ENCODE measurements around the gene PSMB3. TPM values are rescaled to one million over a fixed set of nuclear protein-coding genes. Genes with fewer than 3 reads are reported as not detected.

The PSMB3 gene
- total RNA-seq = 141 TPM
- long read RNA-seq, transcript PSMB3-211 (6 exons, 773 nt) = major isoform, 59 of 62 reads
- long read RNA-seq, partial matches to known transcripts = 2 of 62 reads
- long read RNA-seq, other reads (novel, unspliced or antisense) = 0 of 62 reads

DNA sequence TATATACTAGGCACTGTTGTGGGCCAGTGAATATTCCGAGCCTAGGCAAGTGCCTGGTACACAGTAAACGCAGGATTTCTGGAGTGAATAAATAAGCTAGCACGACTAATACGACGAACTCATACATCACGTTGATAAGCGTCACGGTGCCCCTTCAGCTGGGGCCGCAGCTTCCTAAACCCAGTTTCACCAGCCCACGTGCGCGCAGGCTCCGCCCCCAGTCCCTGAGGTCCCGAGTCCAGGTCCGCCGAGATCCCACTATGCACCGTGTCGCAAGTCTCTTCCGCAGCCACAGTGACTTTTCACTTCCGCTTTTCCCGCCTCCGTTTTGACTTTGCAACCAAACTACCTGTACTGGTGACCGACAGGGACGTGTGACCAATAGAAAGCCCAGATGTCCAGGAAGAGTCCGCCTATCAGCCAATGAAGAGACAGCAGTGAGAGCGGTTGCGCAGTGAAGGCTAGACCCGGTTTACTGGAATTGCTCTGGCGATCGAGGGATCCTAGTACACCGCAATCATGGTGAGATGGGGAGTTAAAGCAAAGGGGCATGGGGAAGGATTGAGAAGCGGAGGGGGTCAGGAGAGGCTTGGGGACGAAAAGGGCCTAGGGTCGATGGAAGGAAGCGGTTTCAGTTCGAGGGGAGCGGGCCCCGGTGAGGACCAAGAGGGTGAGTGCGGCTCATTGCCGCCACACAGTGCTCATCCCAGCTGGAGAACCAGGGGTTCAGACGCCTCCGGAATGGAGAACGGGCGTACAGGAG is at the start of gene PSMB3:
TSS of gene PSMB3 (plus strand) at position 434 of the 763 bp plus-strand sequence. CDS start at position 520, 86 bp downstream.
- intact Hi-C loops (cut with DNase I) = loop anchor here (2.0 kb wide), 1 partner anchor 46 kb away; the partner anchor contains the start of gene PIP4K2B
- peak; percentile 99 for DNase-seq (ENCODE audit: low spot score)

DNA sequence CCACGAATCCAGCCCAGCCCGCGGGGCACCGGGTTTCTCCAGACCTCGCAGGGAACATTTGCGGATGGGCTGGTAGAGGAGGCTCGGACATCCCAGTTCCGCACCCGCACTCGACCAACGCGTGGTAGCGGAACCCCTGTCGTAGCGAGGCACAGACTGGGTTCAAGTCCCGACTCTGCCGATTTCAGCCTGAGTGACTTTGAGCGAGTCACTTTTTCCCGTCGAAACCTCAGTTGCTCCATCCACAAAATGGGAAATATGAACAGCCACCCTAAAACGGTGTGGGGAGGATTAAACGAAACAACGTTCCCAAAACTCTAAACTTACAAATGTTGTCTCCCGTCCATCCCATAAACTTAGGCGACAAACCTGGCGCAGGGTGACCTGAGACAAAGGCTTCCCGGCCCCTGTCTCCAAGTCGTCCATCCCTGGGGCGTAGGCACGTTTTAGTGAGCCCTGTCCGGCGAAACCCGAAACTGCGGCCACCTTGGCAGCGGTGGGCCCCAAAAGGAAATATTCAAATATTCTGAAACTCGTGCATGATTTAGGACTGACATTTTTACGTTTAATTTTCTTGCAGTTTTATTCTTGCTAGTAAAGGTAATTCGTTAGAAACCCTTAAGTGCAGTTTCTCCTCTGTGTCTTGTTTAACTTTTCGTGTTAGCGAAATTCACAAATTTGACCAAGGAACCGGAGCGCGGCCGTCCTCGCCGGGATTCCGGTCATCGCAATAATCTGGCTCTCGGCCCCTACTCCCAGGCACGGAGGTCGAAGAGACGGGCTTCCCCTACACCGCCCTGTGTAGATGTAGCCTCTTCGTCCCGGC is 49.4 kb upstream of the PSMB3 start:
- intact Hi-C loops (cut with DNase I) = loop anchor here (2.0 to 5.0 kb wide), 2 partner anchors 48 to 169 kb away; partner anchors contain the start of gene LASP1
- no peak for DNase-seq (ENCODE audit: low spot score)

DNA sequence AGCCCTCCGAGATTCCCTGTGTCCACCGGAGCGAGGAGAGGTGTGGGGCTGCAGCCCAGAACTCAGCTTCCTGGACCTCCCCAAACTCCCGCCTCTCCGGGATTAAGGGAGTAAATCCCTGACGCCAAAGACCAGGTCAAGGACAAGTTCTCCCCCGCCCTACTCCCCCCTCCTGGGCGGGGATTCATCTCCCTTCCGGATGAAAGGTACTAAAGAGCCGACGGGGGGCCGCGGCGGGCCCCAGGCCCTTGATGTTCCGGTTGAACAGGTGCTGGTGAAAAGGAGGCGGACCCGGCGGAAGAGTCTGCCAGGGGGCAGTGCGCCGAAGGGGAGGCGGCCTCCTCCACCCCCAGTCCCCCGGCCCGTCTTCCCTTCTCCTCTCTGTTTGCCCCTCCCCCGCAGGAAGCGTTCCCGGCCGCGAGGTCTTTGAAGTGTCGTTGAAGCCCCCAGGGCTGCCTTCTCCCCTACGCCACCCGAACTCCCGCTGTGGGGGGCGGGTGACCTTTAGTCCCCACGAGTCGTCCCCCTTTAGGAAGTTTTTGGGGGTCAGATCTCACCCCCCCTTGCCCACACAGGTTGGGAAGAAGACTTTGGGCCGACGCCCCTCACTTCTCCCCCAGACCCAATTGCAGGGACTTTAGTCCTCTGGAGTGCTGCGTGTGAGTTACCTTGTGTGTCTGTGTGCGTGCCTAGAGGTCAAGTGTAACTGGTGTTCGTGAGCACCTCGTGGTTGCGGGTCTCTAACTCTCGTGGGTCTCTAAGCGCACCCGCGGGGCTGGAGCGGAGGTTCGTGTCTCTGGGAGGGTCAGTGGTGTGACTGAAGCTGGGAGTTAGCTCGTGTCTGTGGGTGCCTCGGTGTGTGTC is 48.6 kb upstream of the PSMB3 start:
- intact Hi-C loops (cut with DNase I) = loop anchor here (2.0 to 5.0 kb wide), 2 partner anchors 47 to 168 kb away; partner anchors contain the start of gene LASP1
- peak; percentile 85 for DNase-seq (ENCODE audit: low spot score)

DNA sequence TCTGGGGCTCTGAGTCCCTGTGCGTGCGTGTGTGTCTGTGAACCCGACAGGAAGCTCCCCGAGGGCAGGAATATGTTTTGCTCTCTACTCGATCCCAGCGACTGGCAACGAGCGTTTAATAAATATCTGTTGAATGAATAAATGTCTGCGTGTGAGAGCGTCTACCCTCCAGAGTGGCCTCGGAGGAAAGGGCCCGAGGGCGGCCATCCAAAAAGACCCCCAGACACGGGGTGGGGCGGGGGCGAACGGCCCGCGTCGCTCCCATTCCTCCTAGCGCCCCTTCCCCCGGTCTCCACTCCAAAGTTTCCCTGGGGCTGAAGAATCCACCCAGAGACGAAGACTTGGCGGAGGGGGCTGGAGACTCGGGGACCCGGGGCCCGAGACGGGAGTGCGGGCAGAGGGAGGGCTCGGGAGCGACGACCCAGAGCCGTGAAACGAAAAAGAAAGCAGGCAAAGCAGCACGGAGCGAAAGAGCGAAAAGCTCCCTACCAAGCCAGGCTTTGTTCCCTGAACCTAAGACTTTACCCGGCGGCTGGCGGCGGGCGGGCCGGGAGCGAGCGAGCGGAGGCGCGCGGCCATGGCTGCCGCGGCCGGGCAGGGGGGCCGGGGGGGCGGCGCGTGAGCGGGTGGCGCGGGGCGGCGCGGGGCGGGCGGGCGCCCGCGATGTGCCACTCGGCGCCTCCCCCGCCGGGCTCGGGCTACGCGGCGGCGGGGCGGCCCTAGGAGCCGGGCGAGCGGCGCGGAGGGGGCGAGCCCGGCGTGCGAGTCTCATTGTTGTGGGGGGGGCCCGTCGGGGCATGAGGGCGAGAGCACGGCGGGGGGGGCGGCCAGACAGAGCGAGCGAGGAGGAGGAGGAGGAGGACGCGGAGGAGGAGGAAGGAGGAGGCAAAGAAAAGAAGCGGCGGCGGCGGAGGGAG is 47.7 kb upstream of the PSMB3 start, which contains the start of gene MLLT6:
TSS of gene MLLT6 (plus strand) at position 668 of the 917 bp plus-strand sequence. CDS start 360 bp downstream, outside the sequence.
- intact Hi-C loops (cut with DNase I) = loop anchor here (1.0 to 5.0 kb wide), 2 partner anchors 25 to 167 kb away; partner anchors contain the start of genes CISD3 and LASP1
- DNase-seq (ENCODE audit: low spot score) = peak; percentile 89

DNA sequence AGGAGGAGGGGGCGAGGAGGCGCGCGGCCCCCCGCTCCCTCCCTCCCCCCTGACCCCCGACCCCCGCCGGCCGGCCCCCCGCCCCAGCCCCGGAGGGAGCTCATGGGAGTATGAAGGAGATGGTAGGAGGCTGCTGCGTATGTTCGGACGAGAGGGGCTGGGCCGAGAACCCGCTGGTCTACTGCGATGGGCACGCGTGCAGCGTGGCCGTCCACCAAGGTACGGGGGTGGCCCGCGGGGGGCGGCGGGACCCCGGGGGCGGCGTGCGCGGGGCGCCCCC is 47.1 kb upstream of the PSMB3 start:
- intact Hi-C loops (cut with DNase I) = loop anchor here (1.0 kb wide), 1 partner anchor 25 kb away; the partner anchor contains the start of gene CISD3
- DNase-seq (ENCODE audit: low spot score) = no peak

DNA sequence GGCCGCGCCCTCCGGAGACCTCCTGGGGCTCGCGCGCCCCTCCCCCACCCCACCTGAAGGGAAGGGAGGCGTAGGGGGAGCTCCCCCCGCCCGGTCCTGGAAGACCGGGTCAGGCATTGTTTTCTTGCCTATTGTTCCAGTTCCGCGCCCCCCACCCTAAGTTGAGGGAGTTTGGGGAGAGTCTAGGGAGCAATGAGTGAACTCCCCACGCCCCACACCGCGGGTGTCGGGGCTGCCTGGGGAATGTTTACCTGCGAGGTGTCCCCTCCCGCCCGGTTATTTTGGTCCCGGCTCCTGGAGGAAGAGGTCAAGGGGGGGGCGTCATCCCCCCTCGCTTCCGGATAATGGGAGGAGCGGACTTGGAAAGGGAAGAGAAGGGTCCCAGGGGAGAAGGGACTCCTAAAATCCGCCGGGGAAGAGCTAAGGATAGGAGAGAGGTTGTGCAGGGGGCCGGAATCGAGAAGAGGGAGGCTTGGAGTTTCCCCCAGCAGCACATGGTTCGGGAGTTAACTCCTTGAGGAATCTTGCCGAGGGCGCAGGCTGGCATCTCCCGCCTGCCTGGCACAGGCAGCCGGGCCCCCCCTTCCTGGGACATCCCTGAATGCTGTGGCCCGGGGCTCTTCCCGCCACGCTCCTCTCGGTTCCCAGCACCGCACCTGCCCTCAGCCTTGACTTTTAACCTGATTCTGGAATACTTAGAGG is 46.6 kb upstream of the PSMB3 start:
- DNase-seq (ENCODE audit: low spot score) = peak; percentile 83
- intact Hi-C loops (cut with DNase I) = loop anchor here (1.0 to 2.0 kb wide), 2 partner anchors 24 to 29 kb away; partner anchors contain the start of gene CISD3

DNA sequence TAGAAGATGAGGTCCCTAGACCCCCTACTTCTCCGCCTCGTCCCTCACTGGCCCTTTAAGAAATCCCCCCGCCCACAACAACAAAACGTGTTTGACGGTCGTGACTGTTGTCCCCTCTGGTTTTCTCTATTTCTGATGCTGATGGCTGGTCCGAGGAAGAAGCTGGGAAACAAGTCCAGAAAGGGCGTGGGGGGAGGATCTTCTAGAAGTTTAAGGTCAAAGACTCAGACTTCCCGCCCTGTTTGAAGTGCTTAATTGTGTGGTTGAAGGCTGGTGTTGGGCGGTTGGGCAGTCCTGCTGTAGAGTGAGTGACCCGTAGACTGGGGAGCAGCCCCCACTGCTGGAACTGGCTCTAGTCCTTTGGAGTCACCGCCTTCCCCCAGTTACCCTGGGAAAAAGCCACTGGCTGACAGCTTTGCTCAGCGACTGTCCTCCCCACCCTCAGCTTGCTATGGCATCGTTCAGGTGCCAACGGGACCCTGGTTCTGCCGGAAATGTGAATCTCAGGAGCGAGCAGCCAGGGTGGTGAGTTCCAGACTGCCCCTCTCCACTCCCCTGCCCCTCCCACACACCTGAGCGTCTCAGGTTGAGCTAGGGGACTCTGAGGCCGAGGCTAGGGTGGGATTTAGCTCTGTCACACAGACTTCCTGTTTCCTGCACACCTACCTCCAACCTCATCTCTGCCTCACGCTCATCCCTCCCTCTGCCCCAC is 45.9 kb upstream of the PSMB3 start:
- intact Hi-C loops (cut with DNase I) = loop anchor here (2.0 kb wide), 1 partner anchor 30 kb away; no protein-coding TSS in a partner anchor
- no peak for DNase-seq (ENCODE audit: low spot score)

DNA sequence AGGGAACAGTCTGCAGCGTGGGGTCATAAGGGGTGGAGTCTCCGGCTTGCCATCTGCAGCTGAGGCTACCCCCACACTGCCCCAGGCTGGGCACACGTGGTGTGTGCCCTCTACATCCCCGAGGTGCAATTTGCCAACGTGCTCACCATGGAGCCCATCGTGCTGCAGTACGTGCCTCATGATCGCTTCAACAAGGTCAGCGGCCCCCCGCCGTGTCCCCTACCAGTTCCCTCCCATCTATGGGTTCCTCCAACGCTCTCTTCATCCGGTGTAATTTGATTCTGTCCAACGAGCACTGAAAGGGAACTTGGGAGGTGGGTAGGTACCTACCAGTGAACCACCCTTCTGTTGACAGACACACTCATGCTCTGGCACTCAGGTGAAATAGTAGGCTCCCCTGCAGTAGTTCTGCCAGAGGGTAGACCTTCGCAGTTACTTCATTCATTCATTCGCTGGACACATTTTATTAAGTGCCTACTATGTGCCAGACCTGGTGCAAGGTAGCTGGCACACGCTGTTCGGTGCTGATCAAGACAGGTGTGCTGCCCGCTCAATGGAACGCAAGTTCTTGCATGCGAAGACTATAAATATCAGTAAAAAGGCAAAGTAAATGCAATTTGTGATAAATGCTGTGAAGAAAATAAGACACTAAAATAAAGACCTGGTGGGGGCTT is 44.7 kb upstream of the PSMB3 start:
- DNase-seq (ENCODE audit: low spot score) = no peak
- intact Hi-C loops (cut with DNase I) = loop anchor here (2.0 kb wide), 1 partner anchor 31 kb away; no protein-coding TSS in a partner anchor

DNA sequence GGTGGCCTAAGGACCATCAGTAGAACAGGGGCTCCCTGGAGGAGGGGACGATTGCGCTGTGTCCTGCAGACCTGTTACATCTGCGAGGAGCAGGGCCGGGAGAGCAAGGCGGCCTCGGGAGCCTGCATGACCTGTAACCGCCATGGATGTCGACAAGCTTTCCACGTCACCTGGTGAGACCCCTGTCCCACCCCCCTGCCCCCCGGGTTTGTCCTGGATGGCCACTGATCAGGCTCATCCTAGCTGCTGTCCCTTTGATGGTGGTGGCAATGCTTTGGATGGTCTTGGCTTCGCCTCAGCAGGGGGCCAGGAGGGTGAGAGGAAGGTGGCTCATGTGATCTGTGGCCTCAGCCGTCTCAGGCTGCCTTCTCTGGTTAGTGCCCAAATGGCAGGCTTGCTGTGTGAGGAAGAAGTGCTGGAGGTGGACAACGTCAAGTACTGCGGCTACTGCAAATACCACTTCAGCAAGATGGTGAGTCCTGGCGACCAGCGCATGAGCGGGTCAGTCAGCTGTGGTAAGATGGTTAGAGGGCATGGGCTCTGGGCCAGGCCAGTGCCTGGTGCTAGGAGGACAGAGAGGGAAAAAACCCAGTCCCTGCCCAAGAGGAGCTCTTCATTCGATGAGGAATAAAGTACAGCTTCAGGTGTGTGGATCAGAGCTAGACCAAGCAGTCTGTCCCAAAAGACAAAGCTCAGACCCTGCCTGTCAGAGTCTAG is 43.3 kb upstream of the PSMB3 start:
- intact Hi-C loops (cut with DNase I) = no loop called here
- no peak for DNase-seq (ENCODE audit: low spot score)

DNA sequence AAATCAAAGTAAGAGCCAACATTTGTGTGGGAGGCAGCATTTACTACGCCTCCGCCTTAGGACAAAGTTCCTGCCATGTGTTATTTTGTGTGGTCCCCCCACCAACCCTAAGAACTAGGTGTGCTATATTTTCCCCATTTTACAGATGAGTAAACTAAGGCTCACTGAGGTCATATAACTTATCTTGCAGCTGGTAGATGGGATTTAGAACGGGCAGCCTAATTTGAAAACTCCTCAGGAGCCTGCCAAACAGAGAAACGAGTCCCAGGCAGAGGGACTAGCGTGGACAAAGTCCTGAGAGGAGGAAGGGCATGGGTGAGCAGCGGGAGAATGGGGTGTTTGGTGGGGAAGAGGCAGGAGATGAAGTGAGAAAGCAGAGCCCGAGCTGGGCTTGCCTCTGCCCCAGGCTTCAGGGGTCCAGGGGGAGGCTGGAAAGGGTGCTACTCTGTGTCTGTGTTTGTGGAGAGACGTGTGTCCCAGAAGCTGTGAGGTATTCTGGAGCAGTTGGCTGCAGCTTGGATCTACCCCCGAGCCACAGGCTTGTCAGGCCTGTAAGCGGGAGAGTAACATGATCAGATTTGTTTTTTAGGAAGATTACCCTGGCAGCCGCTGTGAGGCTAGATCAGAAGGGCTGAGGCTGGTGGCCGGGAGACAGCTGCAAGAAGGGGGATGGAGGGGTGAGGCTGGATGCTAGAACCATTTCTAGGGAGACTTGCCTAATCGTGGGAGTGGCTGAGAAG is 42.5 kb upstream of the PSMB3 start:
- intact Hi-C loops (cut with DNase I) = no loop called here
- DNase-seq (ENCODE audit: low spot score) = no peak

DNA sequence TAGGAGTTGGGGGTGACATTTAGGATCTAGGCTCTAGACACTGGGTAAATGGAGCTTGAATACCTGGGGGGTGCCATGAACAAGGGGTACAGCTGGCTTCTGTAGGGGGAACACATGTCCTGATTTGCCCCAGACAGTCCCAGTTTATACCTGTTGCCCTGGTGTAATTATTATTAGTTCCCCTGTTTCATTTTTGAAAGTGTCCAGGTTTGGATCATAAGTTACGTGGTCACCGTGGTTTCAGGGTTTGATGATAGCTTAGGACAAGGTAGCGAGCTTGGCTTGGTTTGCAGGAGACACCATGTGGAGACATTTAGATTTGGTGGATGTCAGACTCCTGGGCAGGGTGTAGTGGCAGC is 42.0 kb upstream of the PSMB3 start:
- intact Hi-C loops (cut with DNase I) = no loop called here
- no peak for DNase-seq (ENCODE audit: low spot score)

DNA sequence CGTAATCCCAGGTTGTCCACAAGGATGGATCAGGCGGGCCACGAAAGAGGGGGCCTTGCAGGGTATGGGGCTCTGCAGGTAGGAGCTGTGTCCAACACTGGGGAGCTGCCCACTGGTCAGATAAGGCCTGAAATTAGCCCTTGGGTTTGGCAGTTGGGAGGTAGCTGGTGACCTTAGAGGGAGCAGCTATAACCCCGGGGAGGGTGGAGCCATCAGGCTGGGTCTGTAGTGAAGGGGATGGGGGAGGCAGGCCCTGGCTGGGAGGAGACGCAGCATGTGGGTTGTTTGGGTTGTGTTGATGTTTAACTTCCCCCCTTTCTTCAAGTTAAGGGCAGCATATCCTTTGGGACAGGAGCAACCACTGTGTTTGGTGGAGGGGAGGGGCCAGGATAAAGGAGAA is 41.6 kb upstream of the PSMB3 start:
- DNase-seq (ENCODE audit: low spot score) = no peak
- intact Hi-C loops (cut with DNase I) = no loop called here

DNA sequence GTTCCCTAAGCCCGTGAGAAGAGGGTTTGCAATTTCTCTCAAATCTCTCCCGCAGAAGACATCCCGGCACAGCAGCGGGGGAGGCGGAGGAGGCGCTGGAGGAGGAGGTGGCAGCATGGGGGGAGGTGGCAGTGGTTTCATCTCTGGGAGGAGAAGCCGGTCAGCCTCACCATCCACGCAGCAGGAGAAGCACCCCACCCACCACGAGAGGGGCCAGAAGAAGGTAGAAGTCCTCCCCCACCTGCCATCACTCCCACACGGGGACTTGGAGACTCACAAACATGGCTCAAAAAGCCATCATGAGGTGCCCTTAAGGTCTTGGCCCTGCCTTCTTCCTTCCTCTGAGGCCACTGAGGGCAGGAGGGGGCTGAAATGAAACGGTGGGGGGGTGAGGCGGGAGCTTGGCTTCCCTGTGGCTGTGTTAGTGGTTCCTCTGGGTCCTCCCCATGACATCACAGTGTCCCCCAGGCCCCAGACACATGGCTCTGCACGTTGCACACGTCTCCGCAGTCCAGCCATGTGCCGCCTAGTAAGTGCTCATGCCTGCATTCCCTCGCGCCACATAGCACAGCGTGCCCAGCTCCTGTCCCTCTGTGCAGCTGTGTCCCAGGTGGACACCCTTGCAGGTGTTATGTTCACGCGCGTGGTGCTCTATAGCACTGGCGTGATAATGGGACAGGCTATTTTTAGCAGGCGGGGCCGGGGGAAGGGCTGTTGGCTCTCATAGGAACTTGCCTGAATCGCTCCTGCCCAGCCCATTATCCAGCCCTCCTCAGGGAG is 40.6 kb upstream of the PSMB3 start:
- DNase-seq (ENCODE audit: low spot score) = no peak
- intact Hi-C loops (cut with DNase I) = no loop called here

DNA sequence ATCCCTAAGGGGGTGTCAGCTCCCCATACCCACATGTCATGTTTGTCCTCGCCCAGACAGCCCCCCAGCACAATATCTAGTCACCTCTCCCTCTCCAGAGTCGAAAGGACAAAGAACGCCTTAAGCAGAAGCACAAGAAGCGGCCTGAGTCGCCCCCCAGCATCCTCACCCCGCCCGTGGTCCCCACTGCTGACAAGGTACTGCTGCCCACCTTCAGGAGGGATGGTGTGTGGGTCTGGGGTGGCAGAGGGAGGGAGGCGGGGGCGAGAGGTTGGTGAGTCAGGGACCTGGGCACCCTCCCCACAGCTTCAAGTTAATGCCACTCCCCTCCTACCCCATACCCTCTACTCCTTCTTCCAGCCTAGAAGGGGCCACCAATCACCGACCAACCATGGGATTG is 39.9 kb upstream of the PSMB3 start:
- intact Hi-C loops (cut with DNase I) = no loop called here
- no peak for DNase-seq (ENCODE audit: low spot score)
